T-helper 2 cell (primary cell): Measurements from ENCODE around the gene THSD7A.

Experiments
- DNase-seq, 5 experiments: peaks; one replicate each; pipeline versions ENCODE4 v3.0.0 to v3.0.0-alpha.2; 2012 to 2022

Gene THSD7A

DNA sequence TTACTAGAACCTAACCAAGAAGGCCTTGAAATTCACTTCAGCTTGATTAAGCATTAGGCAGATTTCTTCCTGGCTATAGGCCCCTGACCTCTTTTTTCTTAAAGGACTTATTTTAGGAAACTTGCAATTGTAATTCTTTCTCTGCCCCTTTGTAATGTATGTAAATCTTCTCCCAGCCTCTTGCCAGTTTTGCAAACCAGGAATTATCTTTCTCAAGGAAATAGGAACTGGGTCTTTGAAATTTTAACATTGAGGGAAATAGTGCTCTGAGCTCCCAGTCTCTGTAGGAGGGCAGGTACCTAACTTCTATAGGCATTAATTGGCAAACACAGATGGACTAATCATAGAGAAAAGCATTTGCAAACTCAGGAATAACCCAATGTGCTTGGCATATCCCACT lies 342.7 kb downstream of the THSD7A start:
- no peak for DNase-seq

GRCh38 chr7:11486271-11486670 lies 345.7 kb downstream of the THSD7A start:
- DNase-seq, result no peak

DNA sequence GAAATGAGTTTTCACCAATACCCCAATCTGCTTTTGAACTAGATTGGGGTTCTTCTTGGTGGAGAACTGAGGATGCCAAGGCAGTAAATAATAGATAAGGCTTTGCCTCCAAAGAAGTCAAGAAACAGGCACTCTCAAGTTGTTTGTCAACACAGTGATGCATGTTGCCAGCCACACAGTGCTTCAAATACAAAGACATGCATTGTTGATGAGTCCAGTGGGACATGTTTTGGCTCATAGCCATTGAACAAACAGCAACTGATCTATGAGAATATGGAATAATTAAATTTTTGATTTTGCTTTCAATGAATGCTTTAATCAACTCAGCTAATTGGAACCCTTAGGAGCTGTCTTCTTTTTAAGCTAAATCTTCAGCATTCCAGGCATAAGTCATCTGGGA lies 346.4 kb downstream of the THSD7A start:
- DNase-seq, result no peak

GRCh38 chr7:11480143-11480542 lies 351.9 kb downstream of the THSD7A start:
- DNase-seq, result no peak

GRCh38 chr7:11478882-11479281 lies 353.1 kb downstream of the THSD7A start:
- DNase-seq, result no peak

GRCh38 chr7:11478426-11478825 lies 353.6 kb downstream of the THSD7A start:
- no peak for DNase-seq

- no peak for DNase-seq
Measured at GRCh38 chr7:11474902-11475585, 357.0 kb downstream of the THSD7A start.

DNA sequence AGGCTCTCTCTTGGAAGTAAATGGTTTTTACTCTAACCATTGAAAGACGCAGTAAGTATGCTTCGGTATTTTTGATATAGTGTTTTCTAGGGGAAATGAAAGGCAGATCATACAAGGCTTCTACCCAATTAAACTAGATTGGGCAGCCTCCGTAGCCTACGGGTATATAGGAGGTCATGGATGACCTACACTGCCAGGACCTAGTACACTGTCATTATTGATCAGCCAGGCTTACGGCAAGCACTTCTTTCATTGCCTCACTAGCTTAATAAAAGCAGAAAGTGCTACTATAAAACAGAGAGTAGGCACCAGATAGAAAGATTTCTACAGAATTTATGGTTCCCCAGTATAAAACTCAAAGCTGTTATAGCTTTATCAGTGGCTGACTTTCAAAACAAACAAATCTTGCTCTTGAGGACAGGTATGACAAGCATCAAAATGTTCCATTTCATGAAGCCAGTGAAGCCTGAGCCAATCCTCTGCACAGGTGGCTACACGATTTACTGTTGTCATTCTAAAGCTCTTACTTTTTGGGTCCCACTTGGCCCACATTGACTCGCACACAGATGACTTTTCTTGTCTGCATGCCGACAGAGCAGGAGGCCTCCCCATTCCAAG lies 358.1 kb downstream of the THSD7A start:
- no peak for DNase-seq

GRCh38 chr7:11473220-11473619 lies 358.8 kb downstream of the THSD7A start:
- DNase-seq, result no peak

DNA sequence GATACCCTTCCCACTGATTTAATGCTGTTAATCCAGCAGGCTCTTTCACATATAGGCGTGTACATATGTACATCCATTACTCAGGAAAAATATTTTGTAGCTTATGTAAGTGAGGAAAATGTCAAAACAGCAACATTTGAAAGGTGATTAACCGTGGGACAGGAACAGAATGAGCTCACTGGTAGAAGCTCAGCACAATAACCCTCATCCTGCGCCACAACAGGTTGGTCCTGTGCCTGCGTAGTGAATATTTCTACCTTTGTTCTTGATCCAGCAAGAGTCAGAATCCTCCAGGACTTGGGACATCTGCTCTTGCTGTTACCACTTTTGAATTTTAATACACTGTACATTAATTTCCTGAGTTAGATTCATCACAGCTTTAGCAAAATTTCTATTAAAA lies 359.4 kb downstream of the THSD7A start:
- no peak for DNase-seq

GRCh38 chr7:11471255-11471654 lies 360.7 kb downstream of the THSD7A start:
- DNase-seq, result no peak

- DNase-seq, result no peak
Measured at GRCh38 chr7:11469028-11469745, 362.8 kb downstream of the THSD7A start.

DNA sequence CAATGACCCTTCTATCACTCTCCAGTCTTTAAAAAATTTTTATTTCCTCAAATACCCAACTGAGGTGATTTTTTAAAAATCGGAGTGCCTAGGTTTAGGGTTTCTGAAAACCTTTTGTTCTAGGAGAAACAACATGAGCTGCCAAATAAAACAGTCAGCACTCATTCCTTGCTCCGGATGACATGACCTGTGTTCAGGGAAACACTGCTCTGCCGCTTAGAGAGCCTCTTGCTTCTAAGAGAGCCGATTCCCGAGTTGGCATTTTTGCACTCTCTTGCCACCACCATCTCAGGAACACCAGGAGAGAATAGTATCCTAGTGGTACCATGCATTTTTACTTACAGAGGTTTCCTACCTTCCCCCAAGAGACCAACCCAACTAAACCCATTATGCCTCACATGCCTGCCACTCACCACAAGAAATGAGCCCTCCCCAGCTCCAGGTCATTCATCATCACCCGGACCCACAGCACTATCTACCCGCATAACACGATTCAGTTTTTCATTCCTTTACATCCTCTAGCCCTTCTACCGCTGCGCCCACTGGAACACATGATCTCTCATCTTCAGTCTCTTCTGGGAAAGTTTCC lies 365.4 kb downstream of the THSD7A start:
- DNase-seq, result no peak

DNA sequence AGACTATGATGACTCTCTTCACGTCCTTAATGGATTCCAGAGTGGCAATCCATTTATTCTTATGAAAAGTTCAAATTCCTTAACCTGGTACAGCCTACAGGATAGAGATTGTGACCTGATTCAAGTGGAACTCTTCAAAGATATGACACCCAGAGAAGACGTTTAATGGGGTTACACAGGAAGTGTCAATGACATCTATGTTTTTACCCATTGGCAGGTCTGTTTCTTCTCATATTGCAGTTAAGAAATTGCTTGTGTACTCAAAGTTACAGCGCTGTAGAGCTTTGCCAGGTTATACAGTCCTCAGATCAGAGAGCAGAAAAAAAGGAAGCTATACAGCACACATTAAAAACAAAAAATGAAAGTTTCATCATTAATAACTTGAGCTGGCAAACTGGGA lies 367.4 kb downstream of the THSD7A start:
- no peak for DNase-seq

- no peak for DNase-seq
Measured at GRCh38 chr7:11461946-11462345, 370.1 kb downstream of the THSD7A start.

- DNase-seq, result peak in 1 of 5 experiments; percentile 68
Measured at GRCh38 chr7:11458736-11459483, 373.1 kb downstream of the THSD7A start.

DNA sequence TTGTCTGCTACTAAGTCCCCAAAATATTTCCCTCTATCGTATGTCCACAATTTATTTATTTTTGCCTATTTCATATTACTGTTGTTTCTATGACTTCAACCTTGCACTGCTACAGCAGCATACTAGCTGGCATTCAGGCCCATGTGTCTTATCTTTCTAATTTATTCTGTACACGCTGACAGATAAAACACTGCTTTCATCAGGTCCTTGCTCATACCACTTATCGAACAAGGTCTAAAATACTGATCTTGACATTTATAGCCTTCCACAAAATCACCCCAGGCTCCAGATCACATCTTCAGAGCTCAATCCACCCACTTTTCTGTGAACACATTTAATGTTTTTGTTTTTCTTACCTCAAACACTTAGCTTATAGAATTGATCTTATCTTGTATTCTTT lies 374.6 kb downstream of the THSD7A start:
- DNase-seq, result no peak

- no peak for DNase-seq
Measured at GRCh38 chr7:11456574-11456973, 375.4 kb downstream of the THSD7A start.

GRCh38 chr7:11452476-11452875 lies 379.5 kb downstream of the THSD7A start:
- no peak for DNase-seq

- DNase-seq, result no peak
Measured at GRCh38 chr7:11450281-11450680, 381.7 kb downstream of the THSD7A start.

DNA sequence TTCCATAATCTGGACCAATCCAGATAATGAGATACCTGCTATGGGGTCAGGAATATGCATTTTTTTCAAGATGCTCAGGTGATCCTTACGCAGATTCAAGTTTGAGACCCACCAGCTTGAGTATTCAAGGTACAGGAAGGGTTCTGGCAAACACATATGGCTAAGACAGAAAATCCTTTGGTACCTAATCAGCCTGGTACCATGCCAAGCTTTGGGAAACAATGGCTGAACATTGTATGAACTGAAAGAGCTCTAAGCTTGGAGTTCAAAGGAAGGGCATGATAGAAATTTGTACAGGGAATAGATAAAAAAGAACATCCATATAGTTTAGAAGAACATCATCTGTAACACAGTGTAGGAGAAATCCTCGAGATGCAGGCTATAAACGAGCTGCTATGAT lies 382.7 kb downstream of the THSD7A start:
- DNase-seq, result no peak

DNA sequence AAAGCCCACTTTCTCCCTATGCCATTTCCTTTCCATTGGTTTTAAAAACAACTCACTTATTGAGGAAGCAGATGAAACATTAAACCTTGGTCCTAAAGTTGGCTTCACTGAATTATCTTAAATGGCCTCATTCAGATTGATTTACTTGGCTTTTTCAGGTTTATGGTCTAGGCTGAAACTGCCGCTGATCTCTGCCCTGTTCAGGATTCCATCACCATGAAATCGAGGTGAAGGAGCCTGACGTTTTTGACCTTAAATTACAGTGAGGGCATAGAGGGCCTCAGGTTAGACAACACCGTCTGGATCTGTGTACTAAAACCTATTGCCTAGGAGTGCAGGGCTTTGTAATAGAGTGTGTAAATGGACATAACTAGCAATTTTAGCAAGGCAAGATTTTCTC lies 383.7 kb downstream of the THSD7A start:
- no peak for DNase-seq

DNA sequence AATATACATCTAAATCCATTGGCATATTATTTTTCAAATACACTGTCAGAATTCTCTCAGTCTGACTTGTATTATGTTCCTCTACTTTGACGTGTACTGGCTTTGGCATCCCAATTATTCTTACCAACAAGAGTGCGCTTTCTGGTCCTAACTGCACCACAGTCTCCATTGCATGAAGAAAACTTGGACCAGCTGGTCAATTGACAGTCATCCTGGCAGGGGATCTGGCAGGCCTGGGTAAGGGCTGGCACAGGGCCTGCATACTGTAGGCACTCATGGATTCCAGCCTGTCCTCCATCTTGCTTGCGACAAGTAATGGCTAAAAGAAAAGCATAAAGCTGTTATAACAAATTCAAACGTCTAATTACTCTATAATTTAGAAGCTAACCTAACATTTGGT lies 384.9 kb downstream of the THSD7A start:
- DNase-seq, result no peak
